Ascending aorta (tissue), 2 donors: ENCODE results near the gene PDE4B. TPM values are rescaled to one million over a fixed set of nuclear protein-coding genes. Genes with fewer than 3 reads are reported as not detected.

Source experiments
- DNase-seq, 2 donors: peaks; one replicate each; pipeline ENCODE4 v3.0.0-alpha.2; 2019; ENCODE audit warnings: low spot score in 2 of 2
- H3K27ac ChIP-seq, 2 donors: fragments of 200-600 bp; sonication (generic); one replicate each; pipeline ENCODE4 v1.5.1; 2016 to 2017; ENCODE audit warnings: mild to moderate bottlenecking in 1 of 2
- H3K27me3 ChIP-seq: fragments of 200-600 bp; sonication (generic); one replicate; pipeline ENCODE4 v1.5.1; 2017
- H3K36me3 ChIP-seq, 2 donors: fragments of 200-600 bp; sonication (generic); one replicate each; pipeline ENCODE4 v1.5.1; 2016
- H3K4me1 ChIP-seq, 2 donors: fragments of 200-600 bp; sonication (generic); one replicate each; pipeline ENCODE4 v1.5.1; 2016 to 2017; ENCODE audit warnings: mild to moderate bottlenecking in 1 of 2
- H3K4me3 ChIP-seq, 2 donors: fragments of 200-600 bp; sonication (generic); one replicate each; pipeline ENCODE4 v1.5.1; 2016 to 2017; ENCODE audit warnings: mild to moderate bottlenecking in 1 of 2
- H3K9me3 ChIP-seq, 2 donors: fragments of 200-600 bp; sonication (generic); one replicate each; pipeline ENCODE4 v1.5.1; 2016
- intact Hi-C: fragments of 100-400 bp; cut with DNase I; formaldehyde crosslinking; loops from one replicate; pipeline ENCODE4 v1.15.1; 2023
- total RNA-seq: library from RNA; depleted of rRNA; stranded (reverse); fragments of >200 nt; gene quantifications from one replicate; pipeline ENCODE4 v1.1.0, GENCODE V29; 2016
- TF ChIP-seq, protein P1 (sequence below), 3 experiments: fragments of 200-600 bp in 2 of 3; fragments of 450-650 bp in 1 of 3; sonication (generic) in 2 of 3; IDR thresholded peaks; one replicate each; pipeline ENCODE4 v1.5.1; 2016 to 2019; ENCODE audit warnings: antibody characterized with exemption in 3 of 3, mild to moderate bottlenecking in 1 of 3, moderate library complexity in 1 of 3

The PDE4B gene
- total RNA-seq, 1 donor from 2014 or later: 4.5 TPM

- Histone ChIP-seq H3K4me1 (peaks cover 0 to 4% of the 10 kb centered on the region in 2 donors), H3K4me3 (no peak overlapping the region), H3K9me3 (no peaks in the 10 kb centered on the region), H3K27ac (no peak overlapping the region), H3K27me3 (no peaks in the 10 kb centered on the region), H3K36me3 (peaks cover 0 to 15% of the 10 kb centered on the region in 2 donors)
- no peak for DNase-seq
- intact Hi-C loops: no loop called here
- TF ChIP-seq, protein P1, sequence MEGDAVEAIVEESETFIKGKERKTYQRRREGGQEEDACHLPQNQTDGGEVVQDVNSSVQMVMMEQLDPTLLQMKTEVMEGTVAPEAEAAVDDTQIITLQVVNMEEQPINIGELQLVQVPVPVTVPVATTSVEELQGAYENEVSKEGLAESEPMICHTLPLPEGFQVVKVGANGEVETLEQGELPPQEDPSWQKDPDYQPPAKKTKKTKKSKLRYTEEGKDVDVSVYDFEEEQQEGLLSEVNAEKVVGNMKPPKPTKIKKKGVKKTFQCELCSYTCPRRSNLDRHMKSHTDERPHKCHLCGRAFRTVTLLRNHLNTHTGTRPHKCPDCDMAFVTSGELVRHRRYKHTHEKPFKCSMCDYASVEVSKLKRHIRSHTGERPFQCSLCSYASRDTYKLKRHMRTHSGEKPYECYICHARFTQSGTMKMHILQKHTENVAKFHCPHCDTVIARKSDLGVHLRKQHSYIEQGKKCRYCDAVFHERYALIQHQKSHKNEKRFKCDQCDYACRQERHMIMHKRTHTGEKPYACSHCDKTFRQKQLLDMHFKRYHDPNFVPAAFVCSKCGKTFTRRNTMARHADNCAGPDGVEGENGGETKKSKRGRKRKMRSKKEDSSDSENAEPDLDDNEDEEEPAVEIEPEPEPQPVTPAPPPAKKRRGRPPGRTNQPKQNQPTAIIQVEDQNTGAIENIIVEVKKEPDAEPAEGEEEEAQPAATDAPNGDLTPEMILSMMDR (IDR thresholded peaks at IDR 0.05): no peak
These were observed 577.8 kb downstream of the PDE4B start for GRCh38 chr1:66370462-66370971.

DNA sequence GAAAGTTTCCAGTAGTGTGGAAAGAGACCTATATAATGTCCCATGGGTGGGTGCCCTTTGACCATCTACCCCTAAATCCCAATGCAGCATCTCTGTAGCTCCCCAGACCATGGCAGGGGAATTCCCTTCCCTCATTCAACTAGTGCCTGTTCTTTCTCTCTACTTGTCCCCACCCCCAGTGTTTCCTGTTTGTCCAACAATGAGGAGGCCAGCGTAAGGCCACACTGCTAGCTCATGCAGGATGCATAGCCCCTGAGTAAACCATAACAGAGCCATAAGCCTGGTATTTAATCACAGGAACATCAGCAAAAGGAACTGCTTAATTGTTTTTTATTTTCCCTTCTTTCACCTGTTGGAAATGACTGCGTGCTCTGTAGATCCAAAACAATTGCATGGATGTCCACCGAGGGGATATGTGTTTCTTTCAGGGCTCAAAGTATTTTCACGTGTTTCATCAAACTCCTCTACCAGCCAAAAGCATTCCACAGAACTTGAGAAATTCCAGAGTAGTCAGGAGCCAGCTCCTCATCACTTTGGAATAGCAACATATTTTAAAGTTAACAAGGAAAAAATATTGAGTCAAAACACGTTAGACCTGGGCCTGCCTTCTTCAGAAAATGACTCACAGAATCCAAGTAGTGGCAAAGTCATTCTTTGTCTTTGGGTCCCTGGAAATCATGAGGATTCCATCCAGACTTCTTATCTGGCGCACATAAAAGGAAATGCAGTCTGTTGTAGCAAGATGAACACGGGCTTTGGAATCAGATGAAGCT is 578.7 kb downstream of the PDE4B start:
- TF ChIP-seq, protein P1 (IDR thresholded peaks at IDR 0.05): no peak
- peak overlapping the region in 1 of 2 donors; percentile 19 for H3K27ac ChIP-seq

DNA sequence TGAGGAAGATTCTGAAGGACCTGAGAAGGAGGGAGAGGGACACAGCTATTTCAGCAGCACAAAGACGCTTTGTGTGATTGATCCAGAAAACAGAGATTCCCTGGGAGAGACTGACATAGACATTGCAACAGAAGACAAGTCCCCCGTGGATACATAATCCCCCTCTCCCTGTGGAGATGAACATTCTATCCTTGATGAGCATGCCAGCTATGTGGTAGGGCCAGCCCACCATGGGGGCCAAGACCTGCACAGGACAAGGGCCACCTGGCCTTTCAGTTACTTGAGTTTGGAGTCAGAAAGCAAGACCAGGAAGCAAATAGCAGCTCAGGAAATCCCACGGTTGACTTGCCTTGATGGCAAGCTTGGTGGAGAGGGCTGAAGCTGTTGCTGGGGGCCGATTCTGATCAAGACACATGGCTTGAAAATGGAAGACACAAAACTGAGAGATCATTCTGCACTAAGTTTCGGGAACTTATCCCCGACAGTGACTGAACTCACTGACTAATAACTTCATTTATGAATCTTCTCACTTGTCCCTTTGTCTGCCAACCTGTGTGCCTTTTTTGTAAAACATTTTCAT is 579.9 kb downstream of the PDE4B start:
- Histone ChIP-seq H3K36me3 (peaks cover 0 to 14% of the 10 kb centered on the region in 2 donors), H3K9me3 (no peaks in the 10 kb centered on the region), H3K4me1 (peaks cover 0 to 4% of the 10 kb centered on the region in 2 donors), H3K27me3 (no peaks in the 10 kb centered on the region), H3K27ac (no peak overlapping the region), H3K4me3 (no peak overlapping the region)
- intact Hi-C loops: no loop called here
- TF ChIP-seq, protein P1 (IDR thresholded peaks at IDR 0.05): no peak
- DNase-seq: no peak

More for the DNA sequence above, 578.7 kb downstream of the PDE4B start:
- DNase-seq: no peak
- Histone ChIP-seq H3K27me3 (no peaks in the 10 kb centered on the region), H3K36me3 (peaks cover 0 to 15% of the 10 kb centered on the region in 2 donors), H3K4me3 (no peak overlapping the region), H3K4me1 (peaks cover 0 to 4% of the 10 kb centered on the region in 2 donors), H3K9me3 (no peaks in the 10 kb centered on the region)
- intact Hi-C loops: no loop called here

DNA sequence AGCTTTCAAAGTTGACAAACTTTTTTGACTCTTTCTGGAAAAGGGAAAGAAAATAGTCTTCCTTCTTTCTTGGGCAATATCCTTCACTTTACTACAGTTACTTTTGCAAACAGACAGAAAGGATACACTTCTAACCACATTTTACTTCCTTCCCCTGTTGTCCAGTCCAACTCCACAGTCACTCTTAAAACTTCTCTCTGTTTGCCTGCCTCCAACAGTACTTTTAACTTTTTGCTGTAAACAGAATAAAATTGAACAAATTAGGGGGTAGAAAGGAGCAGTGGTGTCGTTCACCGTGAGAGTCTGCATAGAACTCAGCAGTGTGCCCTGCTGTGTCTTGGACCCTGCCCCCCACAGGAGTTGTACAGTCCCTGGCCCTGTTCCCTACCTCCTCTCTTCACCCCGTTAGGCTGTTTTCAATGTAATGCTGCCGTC is 580.5 kb downstream of the PDE4B start:
- intact Hi-C loops: no loop called here
- peak overlapping the region in 1 of 2 donors; percentile 13 for H3K27ac ChIP-seq

DNA sequence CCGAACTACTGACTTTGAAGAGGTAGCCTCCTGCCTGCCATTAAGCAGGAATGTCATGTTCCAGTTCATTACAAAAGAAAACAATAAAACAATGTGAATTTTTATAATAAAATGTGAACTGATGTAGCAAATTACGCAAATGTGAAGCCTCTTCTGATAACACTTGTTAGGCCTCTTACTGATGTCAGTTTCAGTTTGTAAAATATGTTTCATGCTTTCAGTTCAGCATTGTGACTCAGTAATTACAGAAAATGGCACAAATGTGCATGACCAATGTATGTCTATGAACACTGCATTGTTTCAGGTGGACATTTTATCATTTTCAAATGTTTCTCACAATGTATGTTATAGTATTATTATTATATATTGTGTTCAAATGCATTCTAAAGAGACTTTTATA is 581.5 kb downstream of the PDE4B start:
- DNase-seq: no peak
- intact Hi-C loops: no loop called here
- peaks cover 0 to 6% of the 10 kb centered on the region in 2 donors for H3K36me3 ChIP-seq
- TF ChIP-seq, protein P1 (IDR thresholded peaks at IDR 0.05): no peak
- no peaks in the 10 kb centered on the region for H3K27me3 ChIP-seq
- no peaks in the 10 kb centered on the region for H3K9me3 ChIP-seq
- peak overlapping the region in 1 of 2 donors; percentile 9 for H3K27ac ChIP-seq
- H3K4me3 ChIP-seq: no peak overlapping the region
- H3K4me1 ChIP-seq: peaks cover 0 to 4% of the 10 kb centered on the region in 2 donors

More for the DNA sequence above, 580.5 kb downstream of the PDE4B start:
- H3K36me3 ChIP-seq: peaks cover 0 to 8% of the 10 kb centered on the region in 2 donors
- H3K9me3 ChIP-seq: no peaks in the 10 kb centered on the region
- H3K4me1 ChIP-seq: peaks cover 0 to 4% of the 10 kb centered on the region in 2 donors
- no peak for DNase-seq
- TF ChIP-seq, protein P1 (IDR thresholded peaks at IDR 0.05): no peak
- H3K27me3 ChIP-seq: no peaks in the 10 kb centered on the region
- H3K4me3 ChIP-seq: no peak overlapping the region
